K562 treated with DMSO at 1 percent for 48 hours (cell line): ENCODE results near the gene CTSE. TPM values are rescaled to one million over a fixed set of nuclear protein-coding genes. Genes with fewer than 3 reads are reported as not detected.

Experiments used
- total RNA-seq: library from RNA; unstranded; fragments of 300-600 nt; gene quantifications from 2 replicates; pipeline ENCODE4 v1.2.3, GENCODE V29; 2022; ENCODE audit warnings: low replicate concordance; ENCODE audit errors: extremely low read depth

CTSE gene
- total RNA-seq, result not detected in 2 replicates

DNA sequence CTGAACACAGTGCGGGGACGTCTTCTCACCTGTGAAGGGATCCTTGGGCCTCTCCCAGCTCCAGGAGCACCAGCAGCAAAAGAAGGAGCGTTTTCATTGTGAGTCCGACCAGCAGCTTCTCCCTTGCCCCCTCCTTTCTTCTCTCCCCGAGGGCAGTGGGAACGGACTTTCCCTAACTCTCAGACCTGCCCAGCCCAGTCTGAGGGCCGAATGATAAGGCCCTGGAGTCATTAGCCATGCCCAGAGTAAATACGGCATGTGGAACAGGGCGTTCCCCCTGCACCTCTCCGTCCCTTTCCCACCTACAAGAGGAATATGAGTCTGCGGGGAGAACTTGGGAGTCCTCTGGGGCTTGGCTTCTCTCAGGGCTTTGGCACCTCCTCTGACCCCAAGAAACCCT is at the start of gene CTSE:
Gene CTSE, minus strand, starts transcription at position 201 of the 400 bp plus-strand sequence. Its CDS starts 104 bp downstream, at position 97.

GRCh38 chr1:206052919-206053610 is 29.4 kb upstream of the CTSE start, which contains the start of gene RHEX:
Gene RHEX, plus strand, starts transcription at chr1:206053173. Its CDS starts 44,656 bp downstream, at chr1:206097829.

GRCh38 chr1:206002871-206003801 is 20.6 kb downstream of the CTSE start, which contains the start of gene RAB7B:
Gene RAB7B, minus strand, starts transcription at chr1:206003395. Its CDS starts 9,260 bp downstream, at chr1:205994135.

Other genes starting within 250 kb of the CTSE start
- gene RAB29, start 248.4 kb downstream of the CTSE start, total RNA-seq, result not detected in 2 replicates
- gene SLC41A1, start 210.7 kb downstream of the CTSE start, total RNA-seq, result not detected in 2 replicates
- not detected in 2 replicates for gene PM20D1, start 173.8 kb downstream of the CTSE start, total RNA-seq
- not detected in 2 replicates for gene SLC26A9, start 80.4 kb downstream of the CTSE start, total RNA-seq
- gene RAB7B, start 20.5 kb downstream of the CTSE start, total RNA-seq, result not detected in 2 replicates
- not detected in 2 replicates for gene RHEX, start 29.3 kb upstream of the CTSE start, total RNA-seq
- gene AVPR1B, start 93.5 kb upstream of the CTSE start, total RNA-seq, result not detected in 2 replicates
- gene FAM72A, start 178.9 kb upstream of the CTSE start, total RNA-seq, result not detected in 2 replicates
- gene SRGAP2, start 179.6 kb upstream of the CTSE start, total RNA-seq, result not detected in 2 replicates